ENCODE results near the gene GPR4.

DNA sequence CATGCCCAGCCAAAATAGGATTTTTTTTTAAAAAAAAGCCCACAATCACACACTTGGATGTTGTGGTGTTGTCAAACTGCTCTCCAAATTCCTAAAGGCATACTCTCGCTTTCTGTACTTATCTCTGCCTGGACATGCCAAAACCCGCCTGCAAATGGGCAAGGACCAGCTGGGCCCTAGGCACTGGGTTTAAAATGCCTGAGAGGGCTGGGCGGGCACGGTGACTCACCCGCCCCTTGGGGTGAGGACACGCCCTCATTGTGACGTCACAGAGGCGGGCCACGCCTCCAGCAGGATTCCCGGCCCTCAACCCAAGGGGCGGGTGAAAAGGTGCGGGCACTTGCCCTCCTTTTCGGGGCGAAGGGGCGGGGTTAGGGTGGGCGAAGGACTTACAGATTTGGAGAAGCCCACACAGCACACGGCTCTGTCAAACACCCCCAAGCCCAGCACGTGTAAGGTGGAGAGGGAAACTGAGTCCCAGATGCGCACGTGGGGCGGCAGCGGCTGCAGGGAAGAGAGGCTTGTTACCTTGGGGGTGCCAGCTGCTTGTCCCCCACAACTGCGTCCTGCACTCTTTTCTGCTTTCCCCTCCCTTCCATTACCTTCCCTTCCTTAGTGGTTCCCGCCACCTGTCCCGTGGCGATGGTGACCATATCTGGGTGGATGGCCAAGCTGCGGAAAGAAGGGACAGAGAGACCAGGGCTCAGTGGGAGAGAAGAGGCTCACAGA is 30.6 kb upstream of the GPR4 start:
- TF ChIP-seq POLR2AphosphoS5 (IDR thresholded peaks at IDR 0.05; ENCODE audit: low read depth, low read length) (no peak), TAF1 (IDR thresholded peaks at IDR 0.05; ENCODE audit: borderline replicate concordance, insufficient read depth, low read length) (no peak), SIN3A (IDR thresholded peaks at IDR 0.05; ENCODE audit: borderline replicate concordance, insufficient read depth, low read length) (no peak)
- TF ChIP-seq, protein P1, sequence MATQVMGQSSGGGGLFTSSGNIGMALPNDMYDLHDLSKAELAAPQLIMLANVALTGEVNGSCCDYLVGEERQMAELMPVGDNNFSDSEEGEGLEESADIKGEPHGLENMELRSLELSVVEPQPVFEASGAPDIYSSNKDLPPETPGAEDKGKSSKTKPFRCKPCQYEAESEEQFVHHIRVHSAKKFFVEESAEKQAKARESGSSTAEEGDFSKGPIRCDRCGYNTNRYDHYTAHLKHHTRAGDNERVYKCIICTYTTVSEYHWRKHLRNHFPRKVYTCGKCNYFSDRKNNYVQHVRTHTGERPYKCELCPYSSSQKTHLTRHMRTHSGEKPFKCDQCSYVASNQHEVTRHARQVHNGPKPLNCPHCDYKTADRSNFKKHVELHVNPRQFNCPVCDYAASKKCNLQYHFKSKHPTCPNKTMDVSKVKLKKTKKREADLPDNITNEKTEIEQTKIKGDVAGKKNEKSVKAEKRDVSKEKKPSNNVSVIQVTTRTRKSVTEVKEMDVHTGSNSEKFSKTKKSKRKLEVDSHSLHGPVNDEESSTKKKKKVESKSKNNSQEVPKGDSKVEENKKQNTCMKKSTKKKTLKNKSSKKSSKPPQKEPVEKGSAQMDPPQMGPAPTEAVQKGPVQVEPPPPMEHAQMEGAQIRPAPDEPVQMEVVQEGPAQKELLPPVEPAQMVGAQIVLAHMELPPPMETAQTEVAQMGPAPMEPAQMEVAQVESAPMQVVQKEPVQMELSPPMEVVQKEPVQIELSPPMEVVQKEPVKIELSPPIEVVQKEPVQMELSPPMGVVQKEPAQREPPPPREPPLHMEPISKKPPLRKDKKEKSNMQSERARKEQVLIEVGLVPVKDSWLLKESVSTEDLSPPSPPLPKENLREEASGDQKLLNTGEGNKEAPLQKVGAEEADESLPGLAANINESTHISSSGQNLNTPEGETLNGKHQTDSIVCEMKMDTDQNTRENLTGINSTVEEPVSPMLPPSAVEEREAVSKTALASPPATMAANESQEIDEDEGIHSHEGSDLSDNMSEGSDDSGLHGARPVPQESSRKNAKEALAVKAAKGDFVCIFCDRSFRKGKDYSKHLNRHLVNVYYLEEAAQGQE (IDR thresholded peaks at IDR 0.05; ENCODE audit: insufficient read depth in 1 of 2, low read depth in 2 of 2, low read length in 2 of 2) = no peak
